Hepatocyte (in vitro differentiated cells): ENCODE data around the gene TMEM176B. TPM values are rescaled to one million over a fixed set of nuclear protein-coding genes. Genes with fewer than 3 reads are reported as not detected.

Experiments used
- DNase-seq: peaks from one replicate; pipeline ENCODE4 v3.0.0-alpha.2; 2016; ENCODE audit warnings: low spot score
- H2AFZ ChIP-seq: fragments of 200-600 bp; sonication (generic); 2 replicates; pipeline ENCODE4 v1.6.0; 2016; ENCODE audit warnings: antibody characterized with exemption, mild to moderate bottlenecking
- H3K27ac ChIP-seq: fragments of 200-600 bp; sonication (generic); 2 replicates; pipeline ENCODE4 v1.5.1; 2016; ENCODE audit warnings: mild to moderate bottlenecking
- H3K27me3 ChIP-seq: fragments of 200-600 bp; sonication (generic); 2 replicates; pipeline ENCODE4 v1.6.1; 2016
- H3K36me3 ChIP-seq: fragments of 200-600 bp; sonication (generic); replicated peaks from 2 replicates; pipeline ENCODE4 v1.5.1; 2016; ENCODE audit warnings: low read depth; ENCODE audit not compliant: insufficient read depth
- H3K4me1 ChIP-seq: fragments of 200-600 bp; sonication (generic); 2 replicates; pipeline ENCODE4 v1.5.1; 2016; ENCODE audit warnings: mild to moderate bottlenecking, moderate library complexity; ENCODE audit not compliant: insufficient read depth
- H3K4me2 ChIP-seq: fragments of 200-600 bp; sonication (generic); 2 replicates; pipeline ENCODE4 v1.6.0; 2016
- H3K4me3 ChIP-seq: fragments of 200-600 bp; sonication (generic); 2 replicates; pipeline ENCODE4 v1.5.1; 2016; ENCODE audit warnings: mild to moderate bottlenecking
- H3K79me2 ChIP-seq: fragments of 200-600 bp; sonication (generic); 2 replicates; pipeline ENCODE4 v1.6.0; 2017; ENCODE audit warnings: mild to moderate bottlenecking
- H3K9me2 ChIP-seq: fragments of 200-600 bp; sonication (generic); replicated peaks from 2 replicates; pipeline ENCODE4 v1.6.0; 2017; ENCODE audit warnings: mild to moderate bottlenecking; ENCODE audit not compliant: insufficient read depth
- H3K9me3 ChIP-seq: fragments of 200-600 bp; sonication (generic); 2 replicates; pipeline ENCODE4 v1.5.1; 2016; ENCODE audit warnings: low read depth, mild to moderate bottlenecking
- H4K20me1 ChIP-seq: fragments of 200-600 bp; sonication (generic); 2 replicates; pipeline ENCODE4 v1.6.0; 2016; ENCODE audit warnings: mild to moderate bottlenecking; ENCODE audit not compliant: insufficient read depth, poor library complexity, severe bottlenecking
- CTCF ChIP-seq: fragments of 200-600 bp; sonication (generic); IDR thresholded peaks from 2 replicates; pipeline ENCODE4 v1.5.1; 2016; ENCODE audit warnings: antibody characterized with exemption, mild to moderate bottlenecking; ENCODE audit not compliant: poor library complexity
- EZH2 ChIP-seq: fragments of 200-600 bp; sonication (generic); IDR thresholded peaks from 2 replicates; pipeline ENCODE4 v1.6.1; 2016; ENCODE audit warnings: antibody characterized with exemption, mild to moderate bottlenecking, borderline replicate concordance
- EZH2phosphoT487 ChIP-seq: fragments of 200-600 bp; sonication (generic); IDR thresholded peaks from one replicate; pipeline ENCODE4 v1.6.1; 2018; ENCODE audit warnings: antibody characterized with exemption, mild to moderate bottlenecking, low read depth, moderate library complexity; ENCODE audit not compliant: unreplicated experiment, severe bottlenecking
- WGBS: methylation state at CpG from one replicate; pipeline ENCODE4 v1.1.6; 2016; ENCODE audit warnings: low lambda C conversion rate; ENCODE audit errors: missing lambda C conversion rate; 5-methylcytosine and 5-hydroxymethylcytosine counted together
- polyA plus RNA-seq: library from polyadenylated mRNA; unstranded; fragments of >200 nt; fragmentation: Nextera tagmentation; extraction: Ambion mirVana; gene quantifications from 2 replicates; pipeline ENCODE4 v1.2.1, GENCODE V29; 2016
- total RNA-seq: library from RNA; depleted of rRNA; stranded (reverse); fragments of >200 nt; gene quantifications from 2 replicates; pipeline ENCODE4 v1.2.3, GENCODE V29; 2014

TMEM176B gene
- total and polyA plus RNA-seq, 2 experiments from 2014 or later = 200 to 204 TPM

- no peaks in the 10 kb centered on the region for H3K4me1 ChIP-seq
- TF ChIP-seq CTCF (no peak), EZH2phosphoT487 (no peak), EZH2 (no peak)
- H4K20me1 ChIP-seq = no peaks in the 10 kb centered on the region
- no peaks in the 10 kb centered on the region for H3K9me3 ChIP-seq
- H3K79me2 ChIP-seq = no peaks in the 10 kb centered on the region
- DNase-seq = no peak
- no peaks in the 10 kb centered on the region for H3K9me2 ChIP-seq
- no peak overlapping the region for H3K4me2 ChIP-seq
- H3K27me3 ChIP-seq = no peaks in the 10 kb centered on the region
- no peaks in the 10 kb centered on the region for H3K36me3 ChIP-seq
- WGBS = 85% methylated on average over 6 of the region's 6 CpGs
- H3K27ac ChIP-seq = no peak overlapping the region
- no peak overlapping the region for H2AFZ ChIP-seq
- no peak overlapping the region for H3K4me3 ChIP-seq
Measured at GRCh38 chr7:150835702-150836280, 35.6 kb upstream of the TMEM176B start.

GRCh38 chr7:150835019-150835418 lies 34.9 kb upstream of the TMEM176B start:
- Histone ChIP-seq H3K4me1 (no peaks in the 10 kb centered on the region), H3K9me3 (no peaks in the 10 kb centered on the region), H3K4me2 (no peak overlapping the region), H2AFZ (no peak overlapping the region), H3K27ac (no peak overlapping the region), H3K79me2 (no peaks in the 10 kb centered on the region), H3K36me3 (no peaks in the 10 kb centered on the region), H3K9me2 (no peaks in the 10 kb centered on the region), H3K27me3 (no peaks in the 10 kb centered on the region), H4K20me1 (no peaks in the 10 kb centered on the region), H3K4me3 (no peak overlapping the region)
- 56% methylated on average over 1 of the region's 1 CpG for WGBS
- TF ChIP-seq EZH2 = no peak
- TF ChIP-seq CTCF = no peak
- TF ChIP-seq EZH2phosphoT487 = no peak
- DNase-seq = no peak

- TF ChIP-seq CTCF (no peak), EZH2 (no peak), EZH2phosphoT487 (no peak)
- H3K4me2 ChIP-seq = no peak overlapping the region
- no peaks in the 10 kb centered on the region for H3K9me2 ChIP-seq
- WGBS = 80% methylated on average over 1 of the region's 1 CpG
- no peaks in the 10 kb centered on the region for H3K79me2 ChIP-seq
- no peaks in the 10 kb centered on the region for H3K27me3 ChIP-seq
- no peaks in the 10 kb centered on the region for H4K20me1 ChIP-seq
- no peak overlapping the region for H3K27ac ChIP-seq
- no peaks in the 10 kb centered on the region for H3K36me3 ChIP-seq
- no peaks in the 10 kb centered on the region for H3K4me1 ChIP-seq
- H2AFZ ChIP-seq = no peak overlapping the region
- no peak for DNase-seq
- no peak overlapping the region for H3K4me3 ChIP-seq
- no peaks in the 10 kb centered on the region for H3K9me3 ChIP-seq
Measured at GRCh38 chr7:150831851-150832250, 31.7 kb upstream of the TMEM176B start.
